Large intestine (tissue), 3 donors: ENCODE measurements around the gene PRSS53. TPM values are rescaled to one million over a fixed set of nuclear protein-coding genes. Genes with fewer than 3 reads are reported as not detected.
"Not testable (repeated sequence)": the region's sequence is repeated elsewhere in the genome, so short reads cannot be mapped to it uniquely, and the experiment has no call there.

Experiments
- DNase-seq, 2 donors: peaks; one replicate each; pipeline versions ENCODE4 v3.0.0 to v3.0.0-alpha.2; 2013
- H3K27ac ChIP-seq: one replicate; pipeline ENCODE4 v1.5.1; 2013; ENCODE audit warnings: low read length
- H3K27me3 ChIP-seq: 2 replicates; pipeline ENCODE4 v1.6.1; 2013; ENCODE audit warnings: low read length; ENCODE audit not compliant: control insufficient read depth, insufficient read depth
- H3K36me3 ChIP-seq: 2 replicates; pipeline ENCODE4 v1.6.1; 2013; ENCODE audit warnings: low read length; ENCODE audit not compliant: control insufficient read depth, insufficient read depth
- H3K4me1 ChIP-seq: one replicate; pipeline ENCODE4 v1.6.1; 2013; ENCODE audit warnings: low read length; ENCODE audit not compliant: control insufficient read depth, insufficient read depth
- H3K4me3 ChIP-seq: one replicate; pipeline ENCODE4 v1.5.1; 2013; ENCODE audit warnings: low read length
- H3K9me3 ChIP-seq: one replicate; pipeline ENCODE4 v1.6.1; 2013; ENCODE audit warnings: mild to moderate bottlenecking, low read depth, low read length, moderate library complexity; ENCODE audit not compliant: control insufficient read depth
- WGBS: methylation state at CpG from one replicate; pipeline ENCODE4 v1.1.5; 2013; ENCODE audit warnings: low lambda C conversion rate; ENCODE audit not compliant: insufficient coverage; 5-methylcytosine and 5-hydroxymethylcytosine counted together
- polyA plus RNA-seq: library from polyadenylated mRNA; unstranded; fragments of 120-200 nt; gene quantifications from one replicate; pipeline ENCODE4 v1.2.1, GENCODE V29; 2013

The PRSS53 gene
- polyA plus RNA-seq, 1 donor, result 1.8 TPM

DNA sequence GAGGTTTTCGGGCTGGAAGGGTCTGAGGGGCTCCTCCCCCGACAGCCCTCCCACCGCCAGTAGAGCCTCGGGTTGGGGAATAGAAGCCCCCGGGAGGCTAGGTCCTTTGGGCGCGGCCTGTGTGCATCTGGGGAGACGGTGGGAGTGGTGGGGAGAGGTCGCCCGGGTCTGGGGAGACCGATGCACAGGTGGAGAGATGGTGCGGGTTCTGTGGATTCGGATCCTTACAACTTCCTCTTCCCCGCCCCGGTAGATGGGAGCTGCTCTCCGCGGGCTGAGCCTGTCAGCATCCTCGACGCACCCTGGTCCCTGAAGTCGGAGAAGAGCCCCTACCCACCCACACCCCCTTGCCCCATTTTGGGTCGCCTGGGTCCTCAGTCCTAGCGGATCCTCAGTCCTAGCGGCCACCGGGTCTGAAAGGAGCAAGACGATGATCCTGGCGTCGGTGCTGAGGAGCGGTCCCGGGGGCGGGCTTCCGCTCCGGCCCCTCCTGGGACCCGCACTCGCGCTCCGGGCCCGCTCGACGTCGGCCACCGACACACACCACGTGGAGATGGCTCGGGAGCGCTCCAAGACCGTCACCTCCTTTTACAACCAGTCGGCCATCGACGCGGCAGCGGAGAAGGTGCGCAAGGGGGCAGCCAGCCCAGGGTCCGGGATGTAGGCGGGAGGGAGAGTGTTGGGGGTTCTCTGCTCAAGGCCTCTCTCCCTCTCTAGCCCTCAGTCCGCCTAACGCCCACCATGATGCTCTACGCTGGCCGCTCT is 20.2 kb upstream of the PRSS53 start:
- Histone ChIP-seq H3K36me3 (peaks cover 33% of the 10 kb centered on the region), H3K27ac (no peak overlapping the region), H3K4me3 (peak overlapping the region; percentile 63), H3K9me3 (no peaks in the 10 kb centered on the region), H3K4me1 (peaks cover 14% of the 10 kb centered on the region), H3K27me3 (no peaks in the 10 kb centered on the region)
- no CpG with 5 or more reads among the region's 57 CpGs for WGBS
- DNase-seq, result no peak

DNA sequence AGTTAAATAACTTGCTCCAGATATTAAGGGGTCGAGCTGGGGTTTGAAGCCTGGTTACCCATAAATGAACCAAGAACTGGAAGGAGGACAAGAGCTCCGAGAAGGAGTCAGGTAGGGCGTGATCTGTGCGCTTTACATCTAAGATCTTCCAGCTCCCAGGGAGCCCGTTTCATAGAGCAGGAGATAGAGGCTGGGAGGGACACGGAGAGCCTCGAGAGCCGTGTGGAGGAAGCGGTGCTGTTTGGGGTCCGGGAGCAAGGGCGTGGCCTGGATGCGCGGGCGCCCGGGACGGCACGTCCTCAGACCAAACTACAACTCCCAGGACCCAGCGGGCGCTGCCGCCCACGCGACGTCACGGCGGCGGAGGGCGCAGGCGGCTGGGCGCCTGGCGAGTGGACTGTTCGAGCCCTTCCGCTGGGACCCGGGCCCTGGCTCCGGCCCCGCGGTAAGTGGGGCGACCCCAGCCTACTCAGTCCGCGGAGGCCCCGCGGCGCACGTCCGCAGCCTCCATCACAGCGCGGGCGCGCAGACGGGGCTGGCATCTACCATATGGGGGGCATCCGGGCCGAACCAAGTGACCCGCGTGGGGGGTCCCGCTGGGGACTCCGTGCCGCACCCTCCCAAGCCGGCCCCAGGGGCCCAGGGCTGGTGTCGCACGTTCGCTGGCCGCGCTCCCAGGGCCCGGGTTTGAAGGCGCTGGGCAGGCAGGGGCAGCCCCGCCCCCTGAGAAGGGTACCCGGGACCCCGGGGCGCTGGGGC is 19.5 kb upstream of the PRSS53 start, which contains the start of gene BCKDK:
TSS of gene BCKDK (plus strand) at position 352 of the 759 bp plus-strand sequence. CDS start 838 bp downstream, outside the sequence.
- H3K9me3 ChIP-seq, result peaks cover 3% of the 10 kb centered on the region

DNA sequence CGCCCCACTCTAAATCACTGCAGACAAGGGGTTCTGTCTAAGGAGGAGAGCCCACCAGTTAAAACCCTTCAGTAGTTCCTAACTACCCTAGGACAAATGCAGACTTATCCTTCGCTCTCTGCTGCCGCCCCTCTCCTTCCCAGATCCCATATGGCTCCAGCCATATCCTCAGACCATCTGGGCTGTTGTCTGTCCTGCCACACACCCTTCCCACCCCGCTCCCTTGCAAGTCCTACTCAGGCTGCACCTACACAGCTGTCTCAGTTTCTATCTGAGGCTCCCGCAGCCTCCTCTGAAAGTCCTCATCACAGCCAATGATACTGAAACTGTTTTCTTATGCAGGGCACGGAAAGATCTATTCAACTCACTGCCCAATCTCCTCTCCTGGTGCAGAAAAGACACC is 18.7 kb upstream of the PRSS53 start:
- Histone ChIP-seq H3K4me1 (peaks cover 11% of the 10 kb centered on the region), H3K36me3 (peaks cover 29% of the 10 kb centered on the region), H3K27me3 (no peaks in the 10 kb centered on the region), H3K27ac (no peak overlapping the region), H3K4me3 (no peak overlapping the region), H3K9me3 (peaks cover 3% of the 10 kb centered on the region)
- no peak for DNase-seq
- no CpG with 5 or more reads among the region's 6 CpGs for WGBS

More for the DNA sequence above, 19.5 kb upstream of the PRSS53 start, which contains the start of gene BCKDK:
- WGBS, result no CpG with 5 or more reads among the region's 68 CpGs
- DNase-seq, result peak; percentile 58 to 70
- Histone ChIP-seq H3K4me3 (peak within 1 kb of the TSS; percentile 63), H3K36me3 (peaks cover 33% of the 10 kb centered on the region), H3K27me3 (no peaks in the 10 kb centered on the region), H3K27ac (no peak within 1 kb of the TSS), H3K4me1 (peaks cover 11% of the 10 kb centered on the region)

DNA sequence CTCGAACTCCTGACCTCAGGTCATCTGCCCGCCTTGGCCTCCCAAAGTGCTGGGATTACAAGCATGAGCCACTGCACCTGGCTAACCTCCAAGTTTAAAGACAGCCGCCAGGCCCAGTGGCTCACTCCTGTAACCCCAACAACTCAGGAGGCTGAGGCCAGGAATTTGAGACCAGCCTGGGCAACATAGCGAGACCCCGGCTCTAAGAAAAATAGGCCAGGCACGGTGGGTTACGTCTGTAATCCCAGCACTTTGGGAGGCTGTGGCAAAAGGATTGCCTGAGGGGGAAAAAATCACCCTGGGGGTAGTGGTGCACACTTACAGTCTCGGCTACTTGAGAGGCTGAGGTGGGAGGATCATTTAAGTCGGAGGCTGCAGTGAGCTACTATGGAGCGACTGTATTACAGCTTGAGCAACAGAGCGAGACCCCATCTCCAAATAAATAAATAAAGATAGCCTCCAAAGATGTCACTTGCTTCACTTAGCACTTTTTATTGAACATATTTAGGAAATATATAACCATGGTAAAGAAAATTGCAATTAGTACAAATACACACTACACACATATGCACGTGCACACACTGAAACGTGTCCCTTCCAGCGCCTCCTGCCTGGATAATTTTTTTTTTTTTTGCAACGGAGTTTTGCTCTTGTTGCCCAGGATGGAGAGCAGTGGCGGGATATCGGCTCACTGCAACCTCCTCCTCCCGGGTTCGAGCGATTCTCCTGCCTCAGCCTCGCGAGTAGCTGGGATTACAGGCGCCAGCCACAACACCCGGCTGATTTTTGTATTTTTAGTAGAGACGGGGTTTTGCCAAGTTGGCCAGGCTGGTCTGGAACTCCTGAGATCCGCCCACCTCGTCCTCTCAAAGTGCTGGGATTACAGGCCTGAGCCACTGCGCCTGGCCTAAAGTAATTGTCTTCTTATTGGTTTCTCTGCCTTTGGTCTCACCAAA is 18.0 kb upstream of the PRSS53 start:
- no peaks in the 10 kb centered on the region for H3K27me3 ChIP-seq
- no peak for DNase-seq
- WGBS, result 83% methylated on average over 1 of the region's 28 CpGs
- no peak overlapping the region for H3K27ac ChIP-seq
- H3K4me1 ChIP-seq, result peaks cover 11% of the 10 kb centered on the region
- peaks cover 3% of the 10 kb centered on the region for H3K9me3 ChIP-seq
- H3K4me3 ChIP-seq, result no peak overlapping the region
- peaks cover 22% of the 10 kb centered on the region for H3K36me3 ChIP-seq

DNA sequence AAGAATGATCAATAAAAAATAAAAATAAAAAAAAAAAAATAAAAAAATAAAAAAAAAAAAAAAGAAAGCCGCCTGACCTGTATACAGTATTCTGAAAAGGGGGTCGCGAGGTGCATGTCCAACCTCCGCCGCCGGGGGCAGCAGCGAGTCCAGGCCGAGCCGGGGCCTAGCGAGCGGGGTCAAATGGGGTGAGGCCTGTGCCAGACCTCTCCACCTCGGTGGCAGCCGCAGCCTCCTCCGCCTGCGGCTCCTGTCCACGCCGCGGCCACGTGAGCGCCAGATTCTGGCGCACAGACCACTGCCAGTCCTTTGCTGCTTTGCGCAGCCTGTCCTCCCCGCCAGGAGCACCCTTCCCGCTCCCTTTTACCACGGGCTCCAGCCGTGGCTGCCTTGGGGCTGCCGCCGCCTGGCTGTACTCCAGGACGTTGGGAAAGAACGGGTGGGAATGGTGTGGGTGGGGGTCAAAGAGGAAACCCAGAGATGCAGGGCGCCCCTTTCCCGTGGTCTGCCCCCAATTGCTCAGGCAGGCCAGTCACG is 17.0 kb upstream of the PRSS53 start:
- Histone ChIP-seq H3K27me3 (no peaks in the 10 kb centered on the region), H3K36me3 (peaks cover 12% of the 10 kb centered on the region), H3K27ac (no peak overlapping the region), H3K9me3 (peaks cover 3% of the 10 kb centered on the region), H3K4me3 (no peak overlapping the region), H3K4me1 (peaks cover 11% of the 10 kb centered on the region)
- DNase-seq, result peak in 1 of 2 donors; percentile 69
- 90% methylated on average over 3 of the region's 33 CpGs for WGBS

DNA sequence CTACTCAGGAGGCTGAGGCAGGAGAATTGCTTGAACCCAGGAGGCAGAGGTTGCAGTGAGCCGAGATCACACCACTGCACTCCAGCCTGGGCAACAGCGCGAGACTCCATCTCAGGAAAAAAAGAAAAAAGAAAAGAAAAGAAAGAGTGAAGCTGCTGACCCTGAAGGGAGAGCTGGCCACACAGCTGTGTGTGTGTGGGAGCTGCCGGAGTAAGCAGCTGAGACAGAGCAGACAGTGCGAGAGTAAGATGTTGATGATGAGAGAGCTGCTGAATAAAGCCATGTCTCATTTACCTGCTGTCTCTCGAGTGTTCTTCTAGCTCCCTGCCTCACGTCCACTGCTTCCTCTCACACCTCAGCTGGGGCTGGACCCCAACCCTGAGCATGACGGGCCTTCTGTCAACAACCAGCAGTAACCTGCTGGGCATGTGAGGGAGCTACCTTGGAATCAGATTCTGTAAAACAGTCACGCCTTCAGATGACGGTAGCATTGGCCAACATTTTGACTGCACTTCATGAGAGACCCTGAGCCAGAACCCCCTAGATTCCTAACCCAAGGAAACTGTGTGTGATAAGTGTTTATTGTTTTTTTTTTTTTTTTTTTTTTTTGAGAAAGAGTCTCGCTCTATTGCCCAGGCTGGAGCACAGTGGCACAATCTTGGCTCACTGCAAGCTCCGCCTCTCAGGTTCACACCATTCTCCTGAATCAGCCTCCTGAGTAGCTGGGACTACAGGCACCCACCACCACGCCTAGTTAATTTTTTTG is 12.3 kb upstream of the PRSS53 start:
- not testable (repeated sequence) for H3K4me1 ChIP-seq, H3K27ac ChIP-seq, H3K36me3 ChIP-seq, H3K4me3 ChIP-seq, H3K27me3 ChIP-seq, H3K9me3 ChIP-seq, DNase-seq
- WGBS, result 72% methylated on average over 2 of the region's 13 CpGs

DNA sequence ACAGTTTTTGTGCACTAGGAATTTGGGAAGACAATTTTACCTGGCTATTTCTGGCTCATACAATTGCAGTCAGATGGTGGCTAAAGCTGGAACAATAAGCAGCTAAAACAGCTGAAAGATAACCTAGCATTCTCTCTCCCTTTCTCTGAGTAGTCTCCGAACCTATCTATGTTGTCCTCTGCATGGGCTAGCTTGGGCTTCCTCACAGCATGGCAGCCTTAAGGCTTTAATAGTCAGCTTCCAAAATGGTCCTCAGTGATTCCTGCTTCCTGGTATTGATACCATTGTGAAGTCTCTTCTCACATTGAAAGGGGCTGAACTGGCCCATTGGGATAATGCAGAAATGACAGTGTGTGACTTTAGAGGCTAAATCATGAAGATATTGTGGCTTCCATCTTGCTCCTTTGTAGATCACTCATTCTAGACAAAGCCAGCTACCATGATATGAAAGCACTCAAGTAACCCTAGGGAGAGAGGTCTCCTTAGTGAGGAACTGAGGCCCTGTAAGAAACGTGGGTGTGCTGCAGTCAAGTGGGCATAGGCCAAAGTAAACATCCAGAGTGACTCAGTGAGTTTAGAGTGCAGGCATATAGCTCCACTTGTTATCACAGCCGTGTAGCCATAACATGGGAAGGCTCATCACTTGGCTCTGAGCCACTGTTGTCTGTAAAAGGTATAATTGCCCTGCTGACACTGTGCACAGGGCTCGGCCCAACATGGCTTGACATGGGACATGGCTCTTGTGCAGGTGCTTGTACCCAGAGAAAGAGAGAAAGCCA is 11.3 kb upstream of the PRSS53 start:
- Histone ChIP-seq H3K4me1 (no peaks in the 10 kb centered on the region), H3K36me3 (no peaks in the 10 kb centered on the region), H3K9me3 (peaks cover 3% of the 10 kb centered on the region), H3K4me3 (no peak overlapping the region), H3K27me3 (no peaks in the 10 kb centered on the region), H3K27ac (no peak overlapping the region)
- WGBS, result no CpG with 5 or more reads among the region's 4 CpGs
- no peak for DNase-seq

DNA sequence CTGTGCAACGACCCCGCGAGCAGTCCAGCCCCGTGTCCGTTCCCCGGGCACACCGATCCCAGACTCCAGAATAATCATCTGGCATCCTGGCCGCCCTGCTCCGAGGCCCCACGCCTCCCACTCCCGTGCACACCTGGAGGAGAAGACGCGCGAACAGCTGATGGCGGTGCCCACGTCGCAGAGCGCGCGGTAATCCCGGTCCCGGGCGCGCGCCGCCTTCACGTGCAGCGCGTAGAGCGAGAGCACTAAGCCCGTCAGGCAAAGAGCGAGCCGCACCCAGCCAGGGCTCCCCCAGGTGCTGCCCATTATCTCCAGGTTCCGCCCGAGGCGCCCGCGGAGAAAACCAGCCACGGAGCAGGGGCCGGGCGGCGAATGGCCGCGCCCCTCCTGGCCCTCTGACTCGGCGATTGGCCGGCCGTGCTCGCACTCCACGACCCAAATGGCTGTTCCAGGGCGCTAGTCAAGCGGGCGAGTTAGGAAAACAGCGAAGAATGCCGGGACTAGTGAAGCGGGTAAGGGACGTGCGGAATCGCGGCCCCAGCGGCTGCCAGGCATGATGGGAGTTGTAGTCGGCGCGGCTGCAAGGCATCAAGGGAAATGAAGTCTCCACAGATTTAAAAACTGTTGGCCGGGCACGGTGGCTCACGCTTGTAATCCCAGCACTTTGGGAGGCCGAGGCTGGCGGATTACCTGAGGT is 5.8 kb upstream of the PRSS53 start, which contains the start of gene VKORC1:
TSS of gene VKORC1 (minus strand) at position 374 of the 697 bp plus-strand sequence. CDS start at position 306, 68 bp downstream.
- peaks cover 11% of the 10 kb centered on the region for H3K36me3 ChIP-seq
- peaks cover 8% of the 10 kb centered on the region for H3K4me1 ChIP-seq
- peak within 1 kb of the TSS; percentile 85 for H3K4me3 ChIP-seq
- H3K27ac ChIP-seq, result peak within 1 kb of the TSS; percentile 88
- no CpG with 5 or more reads among the region's 69 CpGs for WGBS
- peak; percentile 93 to 97 for DNase-seq
- H3K27me3 ChIP-seq, result no peaks in the 10 kb centered on the region
- H3K9me3 ChIP-seq, result peaks cover 5% of the 10 kb centered on the region
